PC-9 (cell line): ENCODE measurements around the gene HINT1. TPM values are rescaled to one million over a fixed set of nuclear protein-coding genes. Genes with fewer than 3 reads are reported as not detected.

Experiments
- BruUV-seq: library from RNA; stranded (reverse); fragments of 400-500 nt; replicated peaks from 2 replicates; lab custom pipeline; 2021; lab: Mats Ljungman, UMichigan
- CTCF ChIA-PET: fragments of 300-600 bp; sonication (Branson Sonifier 250); formaldehyde crosslinking; loops from one replicate; lab custom pipeline; 2022; ENCODE audit warnings: antibody characterized with exemption; lab: Charles Lee
- POLR2A ChIA-PET: fragments of 300-600 bp; sonication (Branson Sonifier 250); formaldehyde crosslinking; loops from one replicate; lab custom pipeline; 2022; ENCODE audit warnings: antibody characterized with exemption; ENCODE audit not compliant: unreplicated experiment; lab: Charles Lee
- DNase-seq, 2 experiments: peaks; one replicate each; pipeline versions ENCODE4 v3.0.0 to v3.0.0-alpha.2; 2015 to 2022; ENCODE audit warnings: mixed read lengths in 1 of 2
- H2AFZ ChIP-seq: fragments of 200-600 bp; sonication (generic); 2 replicates; pipeline ENCODE4 v1.8.1; 2017; ENCODE audit warnings: antibody characterized with exemption
- H3F3A ChIP-seq: fragments of 200-600 bp; sonication (generic); 2 replicates; pipeline ENCODE4 v1.8.1; 2017; ENCODE audit warnings: antibody characterized with exemption, mild to moderate bottlenecking, low read depth; ENCODE audit not compliant: insufficient read depth
- H3K27ac ChIP-seq: fragments of 200-600 bp; sonication (generic); 2 replicates; pipeline ENCODE4 v1.6.1; 2016; ENCODE audit warnings: mixed run types
- H3K27me3 ChIP-seq: fragments of 200-600 bp; sonication (generic); 2 replicates; pipeline ENCODE4 v1.6.1; 2016; ENCODE audit warnings: low read depth, mixed run types; ENCODE audit not compliant: insufficient read depth
- H3K36me3 ChIP-seq: fragments of 200-600 bp; sonication (generic); 2 replicates; pipeline ENCODE4 v1.6.1; 2016; ENCODE audit warnings: low read depth, mixed run types
- H3K4me1 ChIP-seq: fragments of 200-600 bp; sonication (generic); replicated peaks from 2 replicates; pipeline ENCODE4 v1.6.1; 2016; ENCODE audit warnings: mixed run types; ENCODE audit not compliant: insufficient read depth
- H3K4me2 ChIP-seq: fragments of 200-600 bp; sonication (generic); 2 replicates; pipeline ENCODE4 v1.6.1; 2017; ENCODE audit warnings: mixed run types
- H3K4me3 ChIP-seq: fragments of 200-600 bp; sonication (generic); 2 replicates; pipeline ENCODE4 v1.6.1; 2016; ENCODE audit warnings: mixed run types
- H3K79me2 ChIP-seq: fragments of 200-600 bp; sonication (generic); 2 replicates; pipeline ENCODE4 v1.6.1; 2017; ENCODE audit warnings: low read depth, mixed run types
- H3K9me2 ChIP-seq: fragments of 200-600 bp; sonication (generic); 2 replicates; pipeline ENCODE4 v1.8.1; 2017; ENCODE audit warnings: mild to moderate bottlenecking; ENCODE audit not compliant: insufficient read depth
- H3K9me3 ChIP-seq: fragments of 200-600 bp; sonication (generic); 2 replicates; pipeline ENCODE4 v1.8.1; 2016; ENCODE audit warnings: low read depth; ENCODE audit not compliant: insufficient read depth
- H4K20me1 ChIP-seq: fragments of 200-600 bp; sonication (generic); 2 replicates; pipeline ENCODE4 v1.8.1; 2017; ENCODE audit not compliant: insufficient read depth
- CTCF ChIP-seq: fragments of 200-600 bp; sonication (generic); conservative IDR thresholded peaks from 2 replicates; pipeline ENCODE4 v1.6.1; 2017; ENCODE audit warnings: mixed run types, antibody characterized with exemption, mild to moderate bottlenecking, moderate library complexity
- EZH2 ChIP-seq: fragments of 200-600 bp; sonication (generic); IDR thresholded peaks from 2 replicates; pipeline ENCODE4 v1.8.0; 2017; ENCODE audit warnings: antibody characterized with exemption, low read depth
- intact Hi-C: fragments of 100-400 bp; cut with micrococcal nuclease; formaldehyde crosslinking; loops from one replicate; pipeline ENCODE4 v1.10.0; 2022; ENCODE audit not compliant: unreplicated experiment
- total RNA-seq: library from RNA; stranded (reverse); gene quantifications from 2 replicates; pipeline ENCODE4 v1.2.3, GENCODE V29; 2021

Gene HINT1
- total RNA-seq, 1 experiment from 2014 or later, result 262 TPM

- no peak for TF ChIP-seq CTCF
- no peak for TF ChIP-seq EZH2
- Histone ChIP-seq H3K9me2 (no peaks in the 10 kb centered on the region), H4K20me1 (no peaks in the 10 kb centered on the region), H2AFZ (no peak overlapping the region), H3F3A (no peaks in the 10 kb centered on the region; the same call in 1 of the 2 replicates), H3K79me2 (no peaks in the 10 kb centered on the region), H3K9me3 (no peaks in the 10 kb centered on the region), H3K4me2 (no peak overlapping the region), H3K4me1 (no peaks in the 10 kb centered on the region), H3K27ac (no peak overlapping the region), H3K4me3 (no peak overlapping the region), H3K27me3 (no peaks in the 10 kb centered on the region), H3K36me3 (no peaks in the 10 kb centered on the region)
- ChIA-PET CTCF (no interaction called here), POLR2A (no interaction called here)
- no TSS peak for BruUV-seq
- intact Hi-C loops, result no loop called here
- no peak for DNase-seq
Observed at GRCh38 chr5:131193106-131193505, 28.1 kb upstream of the HINT1 start.

- 0 out of 2 replicates have a peak overlapping the region, but pooled peaks have one; percentile 28 for H2AFZ ChIP-seq
- no peak overlapping the region for H3K4me2 ChIP-seq
- H3K36me3 ChIP-seq, result no peaks in the 10 kb centered on the region
- H3K9me3 ChIP-seq, result no peaks in the 10 kb centered on the region
- no peaks in the 10 kb centered on the region for H3K9me2 ChIP-seq
- DNase-seq, result peak in 1 of 2 experiments; percentile 53
- intact Hi-C loops, result no loop called here
- TF ChIP-seq EZH2 (no peak), CTCF (no peak)
- H3K27me3 ChIP-seq, result no peaks in the 10 kb centered on the region
- peak overlapping the region; percentile 91 for H3K27ac ChIP-seq
- H4K20me1 ChIP-seq, result no peaks in the 10 kb centered on the region
- ChIA-PET CTCF (no interaction called here), POLR2A (no interaction called here)
- no peaks in the 10 kb centered on the region for H3F3A ChIP-seq
- peaks cover 18% of the 10 kb centered on the region for H3K4me1 ChIP-seq
- no peaks in the 10 kb centered on the region for H3K79me2 ChIP-seq
- no TSS peak for BruUV-seq
- no peak overlapping the region for H3K4me3 ChIP-seq
Observed at GRCh38 chr5:131186561-131187256, 21.7 kb upstream of the HINT1 start.

- TF ChIP-seq CTCF (no peak), EZH2 (no peak)
- H3K27me3 ChIP-seq, result no peaks in the 10 kb centered on the region
- BruUV-seq, result no TSS peak
- no peak overlapping the region for H2AFZ ChIP-seq
- H3K4me2 ChIP-seq, result no peak overlapping the region
- no peaks in the 10 kb centered on the region for H3F3A ChIP-seq
- ChIA-PET POLR2A (no interaction called here), CTCF (no interaction called here)
- no peak overlapping the region for H3K4me3 ChIP-seq
- no peaks in the 10 kb centered on the region for H3K79me2 ChIP-seq
- no peaks in the 10 kb centered on the region for H3K9me2 ChIP-seq
- H3K36me3 ChIP-seq, result no peaks in the 10 kb centered on the region
- peaks cover 18% of the 10 kb centered on the region for H3K4me1 ChIP-seq
- intact Hi-C loops, result no loop called here
- no peaks in the 10 kb centered on the region for H3K9me3 ChIP-seq
- H3K27ac ChIP-seq, result peak overlapping the region; percentile 91
- no peaks in the 10 kb centered on the region for H4K20me1 ChIP-seq
- DNase-seq, result no peak
Observed at GRCh38 chr5:131185523-131186104, 20.6 kb upstream of the HINT1 start.
